ENCODE data around the gene NEK10. TPM values are rescaled to one million over a fixed set of nuclear protein-coding genes. Genes with fewer than 3 reads are reported as not detected.
A peak's percentile ranks its signal among the peaks of the same experiment; 100 is the strongest.
"Not testable (repeated sequence)": the region's sequence is repeated elsewhere in the genome, so short reads cannot be mapped to it uniquely, and the experiment has no call there.

Gene NEK10
- under 1 TPM; 0.73 to 0.98 TPM for total RNA-seq
- long read RNA-seq, partial matches to known transcripts = 0 of 1 reads
- long read RNA-seq, other reads (novel, unspliced or antisense) = 1 of 1 reads

- intact Hi-C loops (cut with DNase I, micrococcal nuclease) = no loop called here
- ATAC-seq = peak; percentile 100
- peak; percentile 90 to 94 for DNase-seq
Observed at GRCh38 chr3:27368831-27369607, at the start of gene NEK10. NEK10 (minus strand) TSS chr3:27369383; CDS start chr3:27352882, 16,501 bp downstream.

GRCh38 chr3:27415202-27415601 lies 46.0 kb upstream of the NEK10 start:
- DNase-seq = no peak
- intact Hi-C loops (cut with DNase I, micrococcal nuclease) = no loop called here
- no peak for ATAC-seq

GRCh38 chr3:27392950-27393679 lies 23.9 kb upstream of the NEK10 start:
- intact Hi-C loops (cut with DNase I, micrococcal nuclease) = no loop called here
- no peak for ATAC-seq
- no peak for DNase-seq

- intact Hi-C loops (cut with DNase I, micrococcal nuclease); DNase-seq; ATAC-seq: not testable (repeated sequence)
Observed at GRCh38 chr3:27392414-27392813, 23.2 kb upstream of the NEK10 start.

- no peak for DNase-seq
- no peak for ATAC-seq
- intact Hi-C loops (cut with DNase I, micrococcal nuclease) = no loop called here
Observed at GRCh38 chr3:27391796-27392195, 22.6 kb upstream of the NEK10 start.

- intact Hi-C loops (cut with DNase I, micrococcal nuclease) = no loop called here
- DNase-seq = no peak
- no peak for ATAC-seq
Observed at GRCh38 chr3:27387625-27388024, 18.4 kb upstream of the NEK10 start.

GRCh38 chr3:27385504-27385903 lies 16.3 kb upstream of the NEK10 start:
- no peak for ATAC-seq
- DNase-seq = no peak
- intact Hi-C loops (cut with DNase I, micrococcal nuclease) = no loop called here

GRCh38 chr3:27384191-27384590 lies 15.0 kb upstream of the NEK10 start:
- DNase-seq = no peak
- no peak for ATAC-seq
- intact Hi-C loops (cut with DNase I, micrococcal nuclease) = no loop called here

GRCh38 chr3:27380433-27381357 lies 11.5 kb upstream of the NEK10 start:
- DNase-seq (no peak), ATAC-seq (no peak)
- intact Hi-C loops (cut with DNase I, micrococcal nuclease) = no loop called here

GRCh38 chr3:27378331-27378730 lies 9.1 kb upstream of the NEK10 start:
- intact Hi-C loops (cut with DNase I, micrococcal nuclease) = no loop called here
- no peak for ATAC-seq
- no peak for DNase-seq

- no peak for DNase-seq
- no peak for ATAC-seq
- intact Hi-C loops (cut with DNase I, micrococcal nuclease) = no loop called here
Observed at GRCh38 chr3:27376109-27376772, 7.1 kb upstream of the NEK10 start.

GRCh38 chr3:27366062-27366591 lies 3.1 kb downstream of the NEK10 start:
- intact Hi-C loops (cut with DNase I, micrococcal nuclease) = no loop called here
- ATAC-seq (no peak), DNase-seq (no peak)

GRCh38 chr3:27360113-27361078 lies 8.8 kb downstream of the NEK10 start:
- DNase-seq = peak; percentile 20 to 62
- intact Hi-C loops (cut with DNase I, micrococcal nuclease) = no loop called here
- ATAC-seq = peak; percentile 90

- DNase-seq (no peak), ATAC-seq (no peak)
- intact Hi-C loops (cut with DNase I, micrococcal nuclease) = no loop called here
Observed at GRCh38 chr3:27358372-27358771, 10.8 kb downstream of the NEK10 start.

GRCh38 chr3:27357665-27358258 lies 11.4 kb downstream of the NEK10 start:
- DNase-seq (peak; percentile 55 to 60), ATAC-seq (peak; percentile 64)
- intact Hi-C loops (cut with DNase I, micrococcal nuclease) = no loop called here

GRCh38 chr3:27356976-27357375 lies 12.2 kb downstream of the NEK10 start:
- ATAC-seq (no peak), DNase-seq (no peak)
- intact Hi-C loops (cut with DNase I, micrococcal nuclease) = no loop called here
